Activated CD4-positive, alpha-beta T cell treated with anti-CD3 and anti-CD28 coated beads for 36 hours (primary cell): ENCODE measurements around the gene SFXN3. TPM values are rescaled to one million over a fixed set of nuclear protein-coding genes. Genes with fewer than 3 reads are reported as not detected.
A peak's percentile ranks its signal among the peaks of the same experiment; 100 is the strongest.

ENCODE experiments used
- ATAC-seq: fragments of 200-7000 bp; cut with Tn5 transposase; one replicate; pipeline ENCODE4 v1.10.0; 2021; ENCODE audit warnings: mild to moderate bottlenecking, moderate library complexity
- CTCF ChIA-PET: fragments of 350-600 bp; sonication (Branson Sonifier 250); formaldehyde crosslinking; loops from one replicate; lab custom pipeline; 2021; ENCODE audit warnings: antibody characterized with exemption; lab: Charles Lee
- POLR2A ChIA-PET: fragments of 350-600 bp; sonication (Branson Sonifier 250); formaldehyde crosslinking; loops from one replicate; lab custom pipeline; 2021; ENCODE audit warnings: antibody characterized with exemption, inconsistent platforms; lab: Charles Lee
- DNase-seq: peaks from one replicate; pipeline ENCODE4 v3.0.0-alpha.2; 2020
- H3K27ac Mint-ChIP-seq: one replicate; pipeline ENCODE4 v1.8.0; 2021; ENCODE audit warnings: mixed read lengths
- H3K27me3 Mint-ChIP-seq: one replicate; pipeline ENCODE4 v1.8.0; 2021; ENCODE audit warnings: mixed read lengths
- H3K36me3 Mint-ChIP-seq: one replicate; pipeline ENCODE4 v1.8.0; 2021; ENCODE audit warnings: low read depth, mixed read lengths
- H3K4me1 Mint-ChIP-seq: one replicate; pipeline ENCODE4 v1.8.0; 2021; ENCODE audit warnings: mixed read lengths
- H3K4me3 Mint-ChIP-seq: one replicate; pipeline ENCODE4 v1.8.0; 2021; ENCODE audit warnings: mild to moderate bottlenecking, moderate library complexity, mixed read lengths
- H3K9me3 Mint-ChIP-seq: one replicate; pipeline ENCODE4 v1.8.0; 2021; ENCODE audit warnings: low read depth, mixed read lengths
- intact Hi-C, 2 experiments: fragments of 100-400 bp; cut with DNase I in 1 of 2; cut with micrococcal nuclease in 1 of 2; formaldehyde crosslinking; loops; one replicate each; pipeline versions ENCODE4 v1.14.2 to v1.15.1; 2022 to 2024; cut with DNase I, micrococcal nuclease
- total RNA-seq, 2 experiments: library from RNA; stranded (reverse); gene quantifications; one replicate each; pipeline ENCODE4 v1.2.3, GENCODE V29; 2021

SFXN3 gene
- total RNA-seq, 2 experiments from 2014 or later, result 30.0 to 37.7 TPM

DNA sequence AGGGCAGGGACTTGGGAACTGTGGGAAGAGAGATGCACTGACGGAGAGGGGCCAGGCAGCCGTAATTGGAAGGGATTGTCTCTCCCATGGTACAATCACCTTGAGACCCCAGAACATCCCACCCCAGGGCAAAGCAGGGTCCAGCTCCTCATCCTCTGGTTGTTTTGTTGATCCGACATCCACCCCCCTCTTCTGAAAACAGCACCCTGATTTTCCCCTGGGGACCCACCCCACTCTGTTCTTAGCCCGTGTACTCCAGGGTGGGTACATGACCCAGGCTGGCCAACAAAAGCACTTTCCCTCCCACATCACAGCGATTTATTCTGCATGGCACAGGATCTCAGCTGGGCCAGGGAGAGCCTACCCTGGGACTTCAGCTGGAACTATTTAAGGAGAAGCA is 14.2 kb upstream of the SFXN3 start:
- no peak overlapping the region for H3K4me3 Mint-ChIP-seq
- ATAC-seq (no peak), DNase-seq (no peak)
- POLR2A ChIA-PET, result no interaction called here
- CTCF ChIA-PET, result interaction anchor here (0.6 to 7.2 kb wide), 11 partner anchors 13 to 125 kb away, joined by 3 to 73 read pairs (median 7); partner anchors contain the start of genes LZTS2, PDZD7 and SFXN3
- no peak overlapping the region for H3K27ac Mint-ChIP-seq
- H3K4me1 Mint-ChIP-seq, result peaks cover 22% of the 10 kb centered on the region
- H3K27me3 Mint-ChIP-seq, result peaks cover 40% of the 10 kb centered on the region
- intact Hi-C loops, result loop anchor here in 1 of 2 experiments (10.0 kb wide), 1 partner anchor 48 kb away; the partner anchor contains the start of gene KAZALD1
- no peaks in the 10 kb centered on the region for H3K36me3 Mint-ChIP-seq
- H3K9me3 Mint-ChIP-seq, result no peaks in the 10 kb centered on the region

DNA sequence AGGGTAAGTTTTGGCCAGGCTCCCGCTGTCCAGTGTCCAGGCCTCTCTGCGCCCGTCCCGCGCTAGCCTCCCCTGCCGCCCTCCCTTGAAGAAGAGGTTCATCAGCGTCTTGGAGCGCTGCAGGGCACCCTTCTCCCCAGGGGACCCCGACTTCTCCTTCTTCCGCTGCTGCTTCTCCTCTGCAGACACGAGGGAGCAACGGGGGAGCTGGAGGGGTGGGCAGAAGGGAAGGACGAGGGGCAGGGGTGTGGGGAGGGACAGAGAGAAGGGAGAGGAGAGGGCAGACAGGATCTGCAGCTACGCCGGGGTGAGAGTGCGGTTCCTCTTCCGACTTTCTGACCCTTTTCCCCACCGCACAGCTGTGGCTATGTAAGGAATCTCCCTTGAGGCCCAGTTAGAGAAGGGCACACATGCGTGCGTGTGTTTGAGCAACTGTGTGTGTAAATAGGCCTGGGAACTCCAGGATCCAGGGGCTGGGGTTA is 12.9 kb upstream of the SFXN3 start:
- Mint-ChIP-seq H3K4me1 (peaks cover 15% of the 10 kb centered on the region), H3K27me3 (peaks cover 41% of the 10 kb centered on the region), H3K4me3 (no peak overlapping the region), H3K36me3 (no peaks in the 10 kb centered on the region), H3K27ac (no peak overlapping the region), H3K9me3 (no peaks in the 10 kb centered on the region)
- DNase-seq, result no peak
- ChIA-PET CTCF (interaction anchor here (0.5 to 7.2 kb wide), 17 partner anchors 10 to 124 kb away, joined by 3 to 73 read pairs (median 4); partner anchors contain the start of genes LZTS2, PDZD7 and SFXN3), POLR2A (no interaction called here)
- intact Hi-C loops, result loop anchor here in 1 of 2 experiments (10.0 kb wide), 1 partner anchor 47 kb away; the partner anchor contains the start of gene KAZALD1
- ATAC-seq, result no peak

DNA sequence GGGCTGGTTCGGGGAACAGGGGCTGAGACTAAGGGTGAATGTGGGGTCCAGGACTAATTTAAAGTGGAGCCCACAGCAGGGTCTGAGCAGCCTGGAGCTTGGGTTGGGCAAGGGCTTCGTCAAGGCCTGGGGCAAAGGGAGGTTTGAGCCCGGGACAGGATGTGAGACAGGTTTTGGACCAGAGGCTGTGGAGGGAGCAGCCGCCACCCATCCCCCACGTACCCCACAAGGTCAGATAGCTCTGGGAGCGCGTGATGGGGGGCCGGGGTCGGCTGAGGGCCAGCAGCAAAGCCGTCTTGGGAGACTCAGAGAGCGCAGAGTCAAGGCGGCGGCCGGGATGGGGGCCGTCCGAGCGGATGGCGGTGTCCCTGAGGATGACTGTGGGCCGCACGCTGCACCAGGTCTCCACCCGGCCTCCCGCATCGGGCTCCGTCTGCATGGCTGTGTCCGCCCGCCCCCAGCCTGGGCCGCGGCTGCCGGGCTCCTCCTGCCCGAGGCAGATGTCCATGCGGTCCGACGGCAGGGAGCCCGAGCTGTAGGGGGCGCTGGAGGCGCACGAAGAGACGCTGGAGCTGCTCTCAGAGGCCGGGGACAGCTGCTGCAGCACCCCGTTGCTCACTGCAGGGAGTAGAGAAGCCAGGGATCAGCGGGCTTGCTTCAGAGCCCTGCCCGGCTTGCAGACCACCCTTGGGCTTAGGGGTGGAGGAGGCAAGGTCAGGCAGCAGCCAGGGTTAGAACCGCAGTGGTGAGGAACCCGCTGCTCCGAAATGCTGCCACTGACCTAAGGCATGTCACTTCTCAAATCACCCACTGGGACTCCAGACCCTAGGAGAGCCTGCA is 12.2 kb upstream of the SFXN3 start:
- Mint-ChIP-seq H3K27me3 (peaks cover 37% of the 10 kb centered on the region), H3K9me3 (no peaks in the 10 kb centered on the region), H3K4me1 (peaks cover 12% of the 10 kb centered on the region), H3K36me3 (no peaks in the 10 kb centered on the region), H3K4me3 (no peak overlapping the region), H3K27ac (no peak overlapping the region)
- DNase-seq (peak; percentile 93), ATAC-seq (peak; percentile 87)
- intact Hi-C loops, result loop anchor here (1.0 to 10.0 kb wide), 2 partner anchors 46 to 49 kb away; partner anchors contain the start of gene KAZALD1 (in 1 of the 2)
- ChIA-PET POLR2A (interaction anchor here (0.6 kb wide), 1 partner anchor 27 kb away, joined by 3 read pairs; no protein-coding TSS in a partner anchor), CTCF (interaction anchor here (0.6 to 7.2 kb wide), 31 partner anchors 10 to 1231 kb away, joined by 3 to 73 read pairs (median 3); partner anchors contain the start of genes LZTS2, NDUFB8, PDZD7 and SFXN3)

DNA sequence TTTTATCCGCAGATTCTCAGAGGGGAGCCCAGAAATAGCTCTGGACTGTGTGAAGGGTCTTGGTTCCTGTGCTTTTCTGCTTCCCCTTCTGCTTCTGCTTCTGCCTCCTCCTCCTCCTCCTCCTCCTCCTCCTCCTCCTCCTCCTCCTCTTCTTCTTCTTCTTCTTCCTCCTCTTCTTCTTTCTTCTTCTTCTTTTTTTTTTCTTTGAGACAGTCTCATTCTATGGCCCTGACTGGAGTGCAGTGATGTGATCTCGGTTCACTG is 11.7 kb upstream of the SFXN3 start:
- H3K27me3 Mint-ChIP-seq, result peaks cover 37% of the 10 kb centered on the region
- ChIA-PET POLR2A (interaction anchor here (0.6 to 0.7 kb wide), 2 partner anchors 26 to 219 kb away, joined by 3 to 5 read pairs; no protein-coding TSS in a partner anchor), CTCF (interaction anchor here (0.6 to 7.2 kb wide), 30 partner anchors 9 to 1231 kb away, joined by 3 to 73 read pairs (median 3); partner anchors contain the start of genes LZTS2, NDUFB8, PDZD7 and SFXN3)
- ATAC-seq (no peak), DNase-seq (no peak)
- peaks cover 9% of the 10 kb centered on the region for H3K4me1 Mint-ChIP-seq
- no peaks in the 10 kb centered on the region for H3K36me3 Mint-ChIP-seq
- intact Hi-C loops, result loop anchor here (1.0 to 10.0 kb wide), 2 partner anchors 45 to 49 kb away; partner anchors contain the start of gene KAZALD1 (in 1 of the 2)
- H3K9me3 Mint-ChIP-seq, result no peaks in the 10 kb centered on the region
- no peak overlapping the region for H3K27ac Mint-ChIP-seq
- H3K4me3 Mint-ChIP-seq, result no peak overlapping the region

DNA sequence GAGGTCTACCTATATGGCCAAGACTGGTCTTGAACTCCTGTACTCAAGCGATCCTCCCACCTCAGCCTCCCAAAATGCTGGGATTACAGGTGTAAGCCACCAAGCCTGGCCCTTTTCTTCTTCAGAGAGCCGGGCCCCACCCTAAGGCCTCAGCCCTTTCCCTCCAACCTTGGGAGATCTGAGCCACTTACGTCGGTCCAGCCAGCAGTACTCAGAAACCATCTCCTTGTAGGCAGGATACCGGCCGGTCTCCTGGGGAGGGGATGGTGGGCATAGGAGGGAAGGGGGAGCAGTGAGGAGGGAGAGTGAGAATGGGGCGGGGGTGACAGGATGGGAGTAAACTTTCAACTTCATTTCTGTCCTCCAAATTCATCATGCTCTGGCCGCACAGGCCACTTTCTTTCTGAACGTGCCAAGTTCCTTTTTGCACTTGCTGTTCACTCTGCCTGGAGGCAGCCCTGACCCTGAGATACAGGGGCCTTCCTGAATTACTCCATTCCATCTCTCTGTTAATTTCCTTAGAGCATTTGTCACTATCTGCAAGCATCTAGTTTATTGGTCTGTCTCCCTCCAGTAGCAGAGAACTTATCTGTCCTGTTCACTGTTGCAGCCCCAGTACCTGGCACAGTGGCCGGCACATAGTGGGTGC is 10.5 kb upstream of the SFXN3 start:
- ChIA-PET CTCF (interaction anchor here (0.7 to 7.2 kb wide), 4 partner anchors 8 to 172 kb away, joined by 3 to 73 read pairs (median 14); partner anchors contain the start of gene LZTS2), POLR2A (no interaction called here)
- Mint-ChIP-seq H3K27ac (no peak overlapping the region), H3K4me3 (no peak overlapping the region), H3K27me3 (peaks cover 31% of the 10 kb centered on the region), H3K4me1 (no peaks in the 10 kb centered on the region), H3K9me3 (no peaks in the 10 kb centered on the region), H3K36me3 (no peaks in the 10 kb centered on the region)
- intact Hi-C loops, result no loop called here
- ATAC-seq (no peak), DNase-seq (no peak)

DNA sequence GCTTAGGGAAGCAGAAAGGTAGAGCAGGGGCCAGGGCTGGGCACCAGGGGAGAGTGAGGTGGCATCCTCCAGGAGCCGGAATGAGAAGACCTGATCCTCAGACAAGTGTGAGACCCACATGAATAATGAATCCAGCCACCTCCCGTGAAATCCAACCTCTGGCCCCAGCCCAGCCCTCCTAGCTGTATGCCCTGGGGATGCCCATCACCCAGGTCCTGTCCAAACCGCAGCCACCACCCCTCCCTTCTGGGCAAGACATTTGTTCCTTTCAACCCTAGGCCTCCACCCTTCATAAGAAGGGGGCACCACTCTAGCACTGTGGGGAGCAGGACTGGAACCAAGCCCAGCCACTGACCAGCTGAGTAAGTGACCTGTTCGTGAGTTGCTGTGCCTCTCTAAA is 9.8 kb upstream of the SFXN3 start:
- no peak for ATAC-seq
- Mint-ChIP-seq H3K36me3 (no peaks in the 10 kb centered on the region), H3K27me3 (peaks cover 29% of the 10 kb centered on the region), H3K27ac (no peak overlapping the region), H3K4me3 (no peak overlapping the region), H3K9me3 (no peaks in the 10 kb centered on the region), H3K4me1 (no peaks in the 10 kb centered on the region)
- no peak for DNase-seq
- intact Hi-C loops, result no loop called here
- ChIA-PET CTCF (no interaction called here), POLR2A (no interaction called here)

DNA sequence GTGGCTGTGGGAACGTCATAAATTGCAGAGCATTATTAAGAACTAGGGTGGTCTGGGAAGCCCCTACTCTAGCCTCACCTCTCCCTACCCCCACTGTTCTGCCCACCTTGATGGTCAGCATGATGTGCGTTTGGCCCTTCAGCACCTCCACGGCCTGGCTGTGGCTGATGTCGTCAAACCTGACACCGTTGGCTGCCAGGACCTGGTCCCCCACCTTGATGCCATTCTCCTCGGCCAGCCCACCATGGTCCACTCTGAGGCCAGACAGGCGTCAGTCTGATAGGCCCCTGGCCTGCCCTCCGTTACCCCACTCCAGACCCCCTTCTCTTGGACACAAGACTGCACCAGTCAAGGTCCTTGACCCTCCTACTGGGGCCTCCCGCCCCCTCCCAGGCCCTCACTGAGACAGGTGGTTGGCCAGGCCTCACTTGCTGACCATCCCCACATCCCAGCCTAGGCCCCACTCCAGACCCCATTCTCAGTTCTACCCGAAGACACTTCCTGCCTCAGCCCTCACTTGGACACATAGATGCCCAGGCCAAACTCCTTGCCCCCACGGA is 9.3 kb upstream of the SFXN3 start:
- Mint-ChIP-seq H3K27ac (no peak overlapping the region), H3K4me3 (no peak overlapping the region), H3K36me3 (no peaks in the 10 kb centered on the region), H3K4me1 (no peaks in the 10 kb centered on the region), H3K27me3 (peaks cover 24% of the 10 kb centered on the region), H3K9me3 (no peaks in the 10 kb centered on the region)
- ChIA-PET CTCF (no interaction called here), POLR2A (no interaction called here)
- intact Hi-C loops, result no loop called here
- no peak for DNase-seq
- no peak for ATAC-seq

DNA sequence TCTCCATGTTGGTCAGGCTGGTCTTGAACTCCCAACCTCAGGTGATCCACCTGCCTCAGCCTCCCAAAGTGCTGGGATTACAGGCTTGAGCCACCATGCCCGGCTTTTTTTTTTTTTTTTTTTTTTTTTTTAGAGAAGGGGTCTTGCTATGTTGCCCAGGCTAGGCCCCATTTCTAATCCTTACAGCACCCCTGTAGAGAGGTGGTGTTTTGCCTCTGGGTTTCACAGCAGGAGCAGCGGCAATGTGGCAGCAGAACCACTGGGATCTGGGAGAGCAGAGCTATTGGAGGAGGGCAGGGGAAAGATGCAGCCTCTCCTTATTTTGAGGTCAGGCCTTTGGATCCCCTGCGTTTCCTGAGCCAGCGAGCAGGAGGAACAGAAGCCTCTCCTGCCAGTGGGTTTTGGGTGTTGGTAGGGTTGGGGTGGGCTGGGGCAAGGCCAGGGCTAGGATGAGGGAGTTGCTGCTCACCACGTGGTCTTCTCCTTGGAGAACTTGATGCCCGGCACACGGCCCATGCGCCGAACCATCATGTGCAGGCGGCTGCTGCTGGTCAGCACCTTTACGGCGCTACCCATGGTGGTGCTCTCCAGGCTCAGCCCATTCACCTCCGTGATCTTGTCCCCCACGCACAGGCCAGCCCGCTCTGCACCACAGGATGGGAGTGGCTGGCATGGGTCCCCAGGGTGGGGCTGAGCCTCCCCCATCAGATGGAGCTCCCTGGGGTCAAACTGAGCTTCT is 7.9 kb upstream of the SFXN3 start:
- Mint-ChIP-seq H3K27ac (no peak overlapping the region), H3K36me3 (no peaks in the 10 kb centered on the region), H3K9me3 (no peaks in the 10 kb centered on the region), H3K4me1 (no peaks in the 10 kb centered on the region), H3K27me3 (peaks cover 16% of the 10 kb centered on the region), H3K4me3 (no peak overlapping the region)
- ATAC-seq (no peak), DNase-seq (no peak)
- CTCF ChIA-PET, result interaction anchor here (0.6 kb wide), 1 partner anchor 20 kb away, joined by 3 read pairs; no protein-coding TSS in a partner anchor
- intact Hi-C loops, result no loop called here
- POLR2A ChIA-PET, result no interaction called here

DNA sequence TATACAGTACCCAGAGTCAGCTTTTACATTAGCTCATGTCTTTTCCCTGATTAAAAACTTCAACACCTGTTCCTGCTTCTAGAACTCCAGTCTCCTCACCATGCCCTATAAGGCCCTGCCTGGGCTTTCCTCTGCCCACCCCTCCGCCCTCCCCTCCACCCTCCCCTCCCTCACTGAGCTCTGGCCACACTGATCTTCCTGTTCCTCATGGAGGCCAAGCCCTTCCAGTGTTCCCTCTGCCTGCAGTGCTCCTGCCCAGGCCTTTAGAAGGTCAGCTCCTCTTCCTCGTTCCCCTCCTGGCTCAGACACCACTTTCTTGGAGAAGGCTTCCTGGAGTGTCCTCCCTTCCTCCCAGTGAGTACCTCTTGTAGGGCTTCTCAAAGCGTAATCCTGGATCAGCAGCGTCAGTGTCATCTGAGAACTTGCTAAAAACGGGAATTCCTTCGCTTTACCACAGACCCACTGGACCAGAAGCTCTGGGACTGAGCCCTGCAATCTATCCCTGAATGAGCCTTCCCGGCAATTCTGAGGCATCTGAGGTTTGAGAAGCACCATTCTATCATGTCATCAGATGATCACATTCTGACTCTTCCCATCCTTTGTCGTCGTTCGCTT is 3.8 kb upstream of the SFXN3 start:
- Mint-ChIP-seq H3K4me3 (no peak overlapping the region), H3K4me1 (peaks cover 8% of the 10 kb centered on the region), H3K36me3 (no peaks in the 10 kb centered on the region), H3K27ac (no peak overlapping the region), H3K27me3 (no peaks in the 10 kb centered on the region), H3K9me3 (no peaks in the 10 kb centered on the region)
- ATAC-seq, result no peak
- ChIA-PET POLR2A (no interaction called here), CTCF (interaction anchor here (1.0 to 2.3 kb wide), 4 partner anchors 8 to 40 kb away, joined by 3 to 20 read pairs (median 10); no protein-coding TSS in a partner anchor)
- intact Hi-C loops, result no loop called here
- no peak for DNase-seq
